HG03097 (cell line): ENCODE measurements around the gene CCNDBP1.
"Not testable (repeated sequence)": the region's sequence is repeated elsewhere in the genome, so short reads cannot be mapped to it uniquely, and the experiment has no call there.

Experiments
- ATAC-seq: cut with Tn5 transposase; IDR thresholded peaks from one replicate; pipeline ENCODE4 v1.9.1; 2021; ENCODE audit not compliant: unreplicated experiment, low FRiP score

Gene CCNDBP1

DNA sequence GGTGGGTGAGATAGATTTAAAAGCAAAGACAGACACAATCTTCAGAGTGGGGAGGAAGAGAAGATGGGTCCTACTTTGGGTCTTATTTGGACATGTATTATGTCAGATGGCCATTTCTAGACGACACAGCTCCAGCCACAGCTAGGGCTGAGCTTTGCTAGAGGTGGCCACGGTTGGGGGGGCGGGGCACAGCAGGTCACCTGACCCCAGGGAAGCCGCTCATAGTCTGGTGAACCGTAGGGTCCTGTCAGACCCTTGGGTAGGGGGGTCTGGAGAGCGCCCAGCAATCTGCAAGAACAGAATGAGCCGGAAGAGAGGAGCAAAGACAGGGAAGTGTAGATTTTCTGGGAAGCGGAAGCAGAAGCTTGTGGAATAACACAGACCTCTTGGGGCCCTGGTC, 29.0 kb downstream of the CCNDBP1 start:
- ATAC-seq: no peak

DNA sequence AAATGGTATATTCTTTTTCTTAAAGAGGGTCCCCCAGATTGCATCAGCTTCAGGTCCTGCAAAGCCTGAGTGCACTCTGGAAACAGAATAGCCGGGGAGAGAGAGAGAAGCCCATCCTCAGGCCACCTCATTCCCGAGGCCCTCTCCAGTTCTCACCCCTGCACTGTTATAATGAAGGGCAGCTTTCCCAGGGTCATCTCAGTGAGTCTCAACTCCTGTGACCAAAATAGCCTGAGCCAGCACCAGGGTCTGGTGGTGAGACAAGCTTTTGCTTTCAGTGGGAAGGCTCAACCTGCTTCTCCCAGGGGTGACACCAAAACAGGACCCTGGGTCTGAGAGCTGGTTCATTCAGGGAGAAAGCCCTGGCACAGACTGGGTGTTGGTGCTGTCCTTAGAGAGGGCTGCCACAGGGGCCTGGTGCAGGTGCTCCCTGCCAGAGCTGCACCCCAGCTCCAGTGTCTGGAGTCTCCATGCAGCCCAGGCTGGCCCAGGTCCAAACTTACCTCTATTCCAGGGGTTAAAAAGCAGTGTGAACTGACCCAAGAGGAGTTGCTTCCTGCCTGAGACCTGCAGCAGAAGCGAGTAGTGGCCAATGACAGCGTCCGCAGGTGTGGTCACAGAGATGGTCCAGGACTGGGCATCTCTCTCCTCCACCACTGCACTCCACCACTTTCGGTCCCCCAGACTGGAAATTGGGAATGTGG, 29.5 kb downstream of the CCNDBP1 start:
- no peak for ATAC-seq

- no peak for ATAC-seq
These were observed 30.8 kb downstream of the CCNDBP1 start for GRCh38 chr15:43215961-43216360.

DNA sequence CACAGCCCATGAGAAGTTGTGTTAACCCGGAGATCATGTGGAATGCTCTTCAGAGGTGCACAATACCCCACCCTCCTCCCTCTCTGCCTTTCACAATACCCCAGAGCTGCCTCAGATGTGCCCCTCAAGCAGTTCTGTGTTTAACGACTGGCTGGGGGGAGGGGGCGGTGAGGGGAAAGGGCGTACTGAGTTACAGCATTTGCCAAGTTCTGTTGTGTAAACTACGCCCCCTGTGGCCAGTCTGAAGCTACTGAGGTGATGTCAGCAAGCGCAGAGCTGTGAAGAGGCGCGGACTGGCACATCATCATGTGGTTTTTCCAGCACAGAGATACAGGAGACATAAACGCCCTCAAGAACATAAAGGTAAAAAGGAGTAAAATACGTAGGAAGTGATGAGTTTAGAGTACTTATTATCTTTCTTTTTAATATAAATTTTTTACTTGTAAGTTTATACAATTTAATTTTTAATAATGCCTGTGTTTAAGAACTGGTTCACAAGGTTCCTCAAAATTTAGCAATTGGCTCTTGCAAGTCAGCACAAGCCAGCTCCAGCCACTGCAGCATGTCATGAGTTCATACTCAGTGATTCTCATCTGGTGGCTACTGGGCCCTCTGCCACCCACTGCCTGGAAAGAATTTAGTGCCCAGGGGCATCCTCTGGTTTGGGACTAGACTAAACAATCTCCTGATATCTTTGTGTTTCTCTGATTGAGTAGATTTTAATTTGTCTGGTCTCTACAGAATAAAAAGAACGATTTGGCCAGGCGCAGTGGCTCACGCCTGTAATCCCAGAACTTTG, 33.9 kb downstream of the CCNDBP1 start:
- no peak for ATAC-seq

GRCh38 chr15:43219929-43220928, 35.0 kb downstream of the CCNDBP1 start:
- ATAC-seq: no peak

- ATAC-seq: no peak
These were observed 35.8 kb downstream of the CCNDBP1 start, which contains the start of gene EPB42 for GRCh38 chr15:43220991-43221403. EPB42 (minus strand) TSS chr15:43221018; CDS start chr15:43220825, 193 bp downstream.

DNA sequence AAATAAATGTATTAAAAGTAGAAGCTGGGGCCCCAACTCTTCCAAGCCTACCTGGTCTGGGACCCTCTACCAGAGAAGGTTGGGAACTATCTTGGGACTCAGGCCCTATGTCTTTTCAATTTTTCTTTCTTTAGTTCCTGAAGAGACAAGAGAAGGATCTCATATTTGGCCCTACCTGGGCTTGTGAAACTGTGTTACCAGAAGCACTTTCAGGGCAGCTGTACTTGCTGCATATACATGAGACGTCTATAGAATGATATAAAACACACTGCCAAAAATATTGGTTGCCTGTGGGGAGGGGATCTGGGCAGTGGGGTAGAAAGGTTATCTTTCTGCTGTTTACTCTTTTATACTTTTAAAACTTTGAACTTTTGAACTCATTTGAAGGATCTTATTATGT, 36.2 kb downstream of the CCNDBP1 start:
- ATAC-seq: no peak

- no peak for ATAC-seq
These were observed 40.2 kb downstream of the CCNDBP1 start for GRCh38 chr15:43225201-43225949.

DNA sequence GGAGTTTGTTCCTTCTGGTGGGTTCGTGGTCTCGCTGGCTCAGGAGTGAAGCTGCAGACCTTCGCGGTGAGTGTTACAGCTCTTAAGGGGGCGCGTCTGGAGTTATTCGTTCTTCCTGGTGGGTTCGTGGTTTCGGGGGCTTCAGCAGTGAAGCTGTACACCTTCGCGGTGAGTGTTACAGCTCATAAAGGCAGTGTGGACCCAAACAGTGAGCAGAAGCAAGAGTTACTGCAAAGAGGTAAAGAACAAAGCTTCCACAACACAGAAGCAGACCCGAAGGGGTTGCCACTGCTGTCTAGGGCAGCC, 40.7 kb downstream of the CCNDBP1 start:
- not testable (repeated sequence) for ATAC-seq

DNA sequence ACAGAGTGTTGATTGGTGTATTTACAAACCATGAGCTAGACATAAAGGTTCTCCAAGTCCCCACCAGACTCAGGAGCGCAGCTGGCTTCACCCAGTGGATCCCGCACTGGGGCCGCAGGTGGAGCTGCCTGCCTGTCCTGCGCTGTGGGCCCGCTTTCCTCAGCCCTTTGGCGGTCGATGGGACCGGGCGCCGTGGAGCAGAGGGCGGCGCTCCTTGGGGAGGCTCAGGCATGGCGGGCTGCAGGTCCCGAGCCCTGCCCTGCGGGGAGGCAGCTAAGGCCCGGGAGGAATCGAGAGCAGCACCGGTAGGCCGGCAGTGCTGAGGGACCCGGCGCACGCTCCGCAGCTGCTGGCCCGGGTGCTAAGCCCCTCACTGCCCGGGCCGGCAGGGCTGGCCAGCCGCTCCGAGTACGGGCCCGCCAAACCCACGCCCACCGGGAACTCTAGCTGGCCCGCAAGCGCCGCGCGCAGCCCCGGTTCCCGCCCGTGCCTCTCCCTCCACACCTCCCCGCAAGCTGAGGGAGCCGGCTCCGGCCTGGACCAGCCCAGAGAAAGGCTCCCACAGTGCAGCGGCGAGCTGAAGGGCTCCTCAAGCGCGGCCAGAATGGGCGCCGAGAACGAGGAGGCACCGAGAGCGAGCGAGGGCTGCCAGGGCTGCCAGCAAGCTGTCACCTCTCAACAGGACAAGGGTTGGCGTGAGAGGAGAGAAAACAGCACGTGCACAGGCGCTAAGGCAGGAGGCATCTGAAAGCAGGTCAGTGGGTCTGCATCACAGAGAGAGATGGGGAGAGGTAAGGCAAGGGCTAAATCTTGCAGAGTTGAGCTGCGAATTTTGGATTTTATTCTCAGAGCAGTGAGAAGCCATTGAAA, 41.5 kb downstream of the CCNDBP1 start:
- ATAC-seq: no peak

- no peak for ATAC-seq
These were observed 44.8 kb downstream of the CCNDBP1 start for GRCh38 chr15:43229977-43230376.

GRCh38 chr15:43230640-43231115, 45.5 kb downstream of the CCNDBP1 start:
- ATAC-seq: no peak

DNA sequence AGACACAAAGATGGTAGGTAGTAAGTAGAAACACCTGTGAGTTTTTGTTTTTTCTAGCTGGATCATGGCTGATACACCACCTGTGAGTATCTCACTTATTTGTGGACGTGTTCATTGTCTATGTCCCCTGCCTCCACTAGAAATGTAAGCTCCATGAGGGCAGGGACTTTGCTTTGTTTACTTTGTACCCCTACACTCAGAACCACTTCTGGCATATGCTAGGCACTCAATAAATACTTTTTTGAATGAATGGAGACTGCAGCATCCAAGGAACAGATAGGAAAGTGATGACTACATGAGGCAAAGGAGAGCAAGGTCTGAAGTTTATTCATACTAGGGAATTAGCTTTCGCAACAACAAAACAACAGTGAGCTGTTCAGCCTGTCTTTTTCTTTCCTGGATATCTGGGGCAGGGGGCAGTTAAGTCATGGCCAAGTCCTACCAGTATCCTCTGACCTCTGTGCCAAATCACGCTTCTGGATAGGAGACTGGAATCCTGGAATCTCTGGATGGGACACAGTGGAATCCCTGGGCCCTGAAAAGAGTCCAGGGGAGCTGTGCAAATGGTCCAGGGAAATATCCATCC, 47.2 kb downstream of the CCNDBP1 start:
- ATAC-seq: no peak

DNA sequence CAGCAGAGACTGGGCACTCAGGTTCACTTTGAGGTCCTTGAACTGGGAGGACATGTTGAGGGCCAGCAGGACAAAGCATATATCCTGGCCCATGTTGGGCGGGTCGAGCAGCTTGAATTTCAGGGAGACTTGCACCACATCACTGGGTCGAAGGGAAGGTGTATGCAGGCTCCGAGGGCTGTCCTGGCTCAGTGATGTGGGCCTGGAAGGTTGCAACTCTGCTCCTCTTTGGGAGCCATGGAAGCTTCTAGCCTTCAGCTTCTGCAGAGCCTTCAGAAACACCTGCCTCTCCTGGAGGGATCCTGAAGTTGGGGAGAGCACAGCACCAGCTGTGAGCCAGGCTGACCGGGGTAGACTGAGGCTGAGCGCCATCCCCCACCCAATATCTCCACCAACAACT, 50.3 kb downstream of the CCNDBP1 start:
- no peak for ATAC-seq

DNA sequence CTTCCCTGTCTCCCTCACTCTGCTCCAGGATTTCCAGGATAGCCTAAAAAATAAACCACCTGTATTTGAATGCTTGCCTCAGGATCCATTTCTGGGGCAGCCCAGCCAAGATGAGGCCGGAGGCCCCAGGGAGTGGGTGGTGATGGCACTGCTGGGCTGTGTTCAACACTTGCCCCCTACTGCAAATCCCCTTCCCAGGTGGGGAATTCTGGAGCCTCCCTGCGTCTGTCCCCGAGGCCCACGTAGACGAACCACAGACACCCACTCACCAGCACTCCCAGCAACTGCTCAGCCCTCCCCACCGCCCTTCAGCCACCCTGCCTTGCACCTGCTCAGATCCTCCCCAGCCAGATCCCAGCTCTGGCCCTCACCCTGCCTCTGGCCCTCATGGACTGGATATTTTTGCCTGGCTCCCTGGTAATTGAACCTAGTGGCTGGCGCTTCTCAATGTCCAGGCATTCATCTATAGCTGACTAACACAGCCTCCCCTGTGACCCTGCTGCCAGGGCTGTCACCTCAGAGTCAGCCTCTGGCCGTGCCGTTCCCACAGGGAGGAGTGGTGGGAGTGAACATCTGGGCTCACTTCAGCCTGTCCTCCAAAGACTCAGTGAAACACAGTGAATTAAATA, 52.8 kb downstream of the CCNDBP1 start:
- ATAC-seq: no peak

DNA sequence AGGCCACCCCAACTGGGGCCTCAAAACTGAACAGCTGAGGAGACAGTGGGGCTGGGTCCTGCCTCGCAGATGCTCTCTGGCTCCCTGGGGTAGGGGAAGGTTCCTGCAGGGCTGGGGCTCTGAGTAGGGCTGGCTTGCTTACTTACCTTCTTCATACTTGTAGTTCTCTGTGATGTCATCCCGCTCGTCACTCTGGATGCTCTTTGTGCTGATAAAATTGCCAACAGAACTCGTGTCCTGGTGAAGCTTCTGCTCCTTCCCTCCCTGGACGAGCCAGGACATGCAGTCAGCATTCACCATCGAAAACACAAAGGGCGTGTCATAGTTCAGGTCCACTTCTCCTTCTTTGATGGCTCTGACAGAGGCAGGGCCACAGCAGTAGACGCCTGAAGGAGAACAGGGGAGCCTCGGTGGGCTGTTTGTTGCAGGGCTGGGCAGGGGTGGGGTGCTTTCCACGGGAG, 53.5 kb downstream of the CCNDBP1 start:
- ATAC-seq: no peak

DNA sequence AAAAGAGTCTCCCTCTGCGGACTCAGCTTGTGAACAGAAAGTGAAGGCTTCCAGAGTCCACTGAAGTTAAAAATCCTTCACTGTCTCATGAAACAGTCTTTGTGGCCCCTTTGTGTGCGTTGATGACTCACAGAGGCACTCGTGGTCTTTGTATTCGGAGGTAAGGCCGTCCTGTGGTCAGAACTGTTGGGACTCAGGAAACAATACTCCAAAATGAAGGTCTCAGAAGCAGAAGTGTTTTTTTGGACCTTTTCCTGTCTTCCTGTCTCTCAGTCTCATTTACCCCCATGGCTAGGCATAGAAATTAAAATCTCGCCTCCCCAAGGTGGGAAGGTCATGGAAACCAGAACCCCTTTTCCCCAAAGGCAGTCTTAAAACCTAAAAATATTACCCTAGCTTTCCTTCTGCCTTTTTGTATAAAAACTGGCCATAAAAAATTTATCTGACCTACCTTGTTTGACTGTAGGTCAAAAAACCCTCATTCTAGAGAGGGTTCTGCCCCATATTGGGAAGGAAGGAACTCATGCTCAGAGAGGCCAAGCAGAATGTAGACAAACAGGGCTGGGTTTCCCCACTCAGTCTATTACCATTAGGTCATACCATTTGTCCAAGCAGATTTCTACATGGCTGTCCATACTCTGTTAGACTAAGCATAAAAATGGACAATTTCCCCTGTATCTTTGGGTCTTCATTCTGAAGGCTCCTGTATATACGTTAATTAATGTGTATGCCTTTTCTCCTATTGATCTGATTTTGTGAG, 54.7 kb downstream of the CCNDBP1 start:
- peak; percentile 43 for ATAC-seq

- ATAC-seq: no peak
These were observed 55.9 kb downstream of the CCNDBP1 start for GRCh38 chr15:43241100-43241499.
